Astrocyte (in vitro differentiated cells and primary cell): ENCODE measurements around the gene ADAMTS9.

Experiments used
- EZH2 ChIP-seq: IDR thresholded peaks from 2 replicates; pipeline ENCODE4 v1.6.1; 2012; ENCODE audit warnings: mild to moderate bottlenecking, low read length, inconsistent platforms; ENCODE audit not compliant: insufficient read depth
- TF ChIP-seq, protein P1 (sequence below): IDR thresholded peaks from 2 replicates; pipeline ENCODE4 v1.5.1; 2011; ENCODE audit warnings: low read depth, mild to moderate bottlenecking, inconsistent platforms, low read length, moderate library complexity; ENCODE audit not compliant: insufficient read depth

DNA sequence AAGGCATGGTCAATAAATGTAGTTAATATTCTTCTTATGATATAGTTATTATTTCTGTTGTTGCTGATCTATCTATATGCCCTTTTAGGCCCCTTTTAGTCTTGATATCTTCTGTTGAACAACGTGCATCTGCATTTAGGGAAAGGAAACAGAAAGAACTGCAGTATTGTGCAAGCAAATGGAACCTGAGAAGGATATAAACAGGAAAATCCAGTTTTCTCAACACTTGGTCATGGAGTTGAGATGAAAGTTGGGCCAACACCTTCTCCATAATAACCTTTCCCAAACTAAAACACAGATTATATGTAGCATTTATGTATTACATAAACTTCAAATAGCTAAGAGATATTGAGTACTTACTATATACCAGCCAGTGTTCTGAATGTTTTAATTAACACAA, 179.7 kb downstream of the ADAMTS9 start:
- TF ChIP-seq, protein P1, sequence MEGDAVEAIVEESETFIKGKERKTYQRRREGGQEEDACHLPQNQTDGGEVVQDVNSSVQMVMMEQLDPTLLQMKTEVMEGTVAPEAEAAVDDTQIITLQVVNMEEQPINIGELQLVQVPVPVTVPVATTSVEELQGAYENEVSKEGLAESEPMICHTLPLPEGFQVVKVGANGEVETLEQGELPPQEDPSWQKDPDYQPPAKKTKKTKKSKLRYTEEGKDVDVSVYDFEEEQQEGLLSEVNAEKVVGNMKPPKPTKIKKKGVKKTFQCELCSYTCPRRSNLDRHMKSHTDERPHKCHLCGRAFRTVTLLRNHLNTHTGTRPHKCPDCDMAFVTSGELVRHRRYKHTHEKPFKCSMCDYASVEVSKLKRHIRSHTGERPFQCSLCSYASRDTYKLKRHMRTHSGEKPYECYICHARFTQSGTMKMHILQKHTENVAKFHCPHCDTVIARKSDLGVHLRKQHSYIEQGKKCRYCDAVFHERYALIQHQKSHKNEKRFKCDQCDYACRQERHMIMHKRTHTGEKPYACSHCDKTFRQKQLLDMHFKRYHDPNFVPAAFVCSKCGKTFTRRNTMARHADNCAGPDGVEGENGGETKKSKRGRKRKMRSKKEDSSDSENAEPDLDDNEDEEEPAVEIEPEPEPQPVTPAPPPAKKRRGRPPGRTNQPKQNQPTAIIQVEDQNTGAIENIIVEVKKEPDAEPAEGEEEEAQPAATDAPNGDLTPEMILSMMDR = no peak
- no peak for TF ChIP-seq EZH2
